Panc1 (cell line): Measurements from ENCODE around the gene CACNA1C. TPM values are rescaled to one million over a fixed set of nuclear protein-coding genes. Genes with fewer than 3 reads are reported as not detected.

Experiments used
- ATAC-seq: fragments of 200-7000 bp; cut with Tn5 transposase; 2 replicates; pipeline ENCODE4 v1.9.1; 2020; ENCODE audit warnings: mild to moderate bottlenecking, moderate library complexity
- BruUV-seq: library from RNA; stranded (reverse); fragments of 400-500 nt; replicated peaks from 2 replicates; lab custom pipeline; 2021; lab: Mats Ljungman, UMichigan
- CTCF ChIA-PET: fragments of 300-600 bp; sonication (Branson Sonifier 250); formaldehyde crosslinking; loops from one replicate; lab custom pipeline; 2022; ENCODE audit warnings: antibody characterized with exemption; lab: Charles Lee
- POLR2A ChIA-PET: fragments of 300-600 bp; sonication (Branson Sonifier 250); formaldehyde crosslinking; loops from one replicate; lab custom pipeline; 2022; ENCODE audit warnings: antibody characterized with exemption; lab: Charles Lee
- DNase-seq: peaks from one replicate; pipeline ENCODE4 v3.0.0-alpha.2; 2010; ENCODE audit warnings: low read depth, low spot score
- H3K27ac ChIP-seq: 2 replicates; pipeline ENCODE4 v1.5.1; 2011; ENCODE audit warnings: mild to moderate bottlenecking, low read length, inconsistent platforms
- H3K27me3 ChIP-seq: fragments of 200-500 bp; sonication (Bioruptor generic); 2 replicates; pipeline ENCODE4 v1.6.0; 2014; ENCODE audit warnings: low read length, inconsistent platforms; ENCODE audit not compliant: control insufficient read depth, insufficient read depth
- H3K36me3 ChIP-seq: fragments of 200-500 bp; sonication (Bioruptor generic); 2 replicates; pipeline ENCODE4 v1.5.1; 2014; ENCODE audit warnings: inconsistent platforms, mild to moderate bottlenecking, low read length, moderate library complexity; ENCODE audit not compliant: control insufficient read depth, insufficient read depth
- H3K4me1 ChIP-seq: 2 replicates; pipeline ENCODE4 v1.5.1; 2011; ENCODE audit warnings: inconsistent platforms, mild to moderate bottlenecking, low read length, moderate library complexity; ENCODE audit not compliant: control insufficient read depth, insufficient read depth
- H3K4me3 ChIP-seq, 2 experiments: 2 replicates each; pipeline ENCODE4 v1.5.1; 2011 to 2012; ENCODE audit warnings: low read depth in 2 of 2, low read length in 2 of 2, mild to moderate bottlenecking in 2 of 2, inconsistent platforms in 1 of 2, moderate library complexity in 1 of 2
- H3K9me3 ChIP-seq: fragments of 200-500 bp; sonication (Bioruptor generic); 2 replicates; pipeline ENCODE4 v1.5.1; 2014; ENCODE audit warnings: low read depth, mild to moderate bottlenecking, inconsistent platforms, low read length, moderate library complexity; ENCODE audit not compliant: control insufficient read depth, insufficient read depth
- POLR2AphosphoS5 ChIP-seq: IDR thresholded peaks from 2 replicates; pipeline ENCODE4 v1.6.1; 2012; ENCODE audit warnings: mild to moderate bottlenecking, low read depth, low read length, moderate library complexity
- SIN3A ChIP-seq: IDR thresholded peaks from 2 replicates; pipeline ENCODE4 v1.6.1; 2012; ENCODE audit warnings: low read depth, mild to moderate bottlenecking, low read length, moderate library complexity, borderline replicate concordance; ENCODE audit not compliant: insufficient read depth
- TCF7L2 ChIP-seq: IDR thresholded peaks from 2 replicates; pipeline ENCODE4 v1.6.1; 2011; ENCODE audit warnings: mild to moderate bottlenecking, low read depth, low read length, inconsistent platforms
- in situ Hi-C: cut with HindIII; loops from 2 replicates; pipeline ENCODE4 v1.10.0; 2016; ENCODE audit warnings: low sequenced_read_pairs, low pct_unique_long_range_greater_than_20kb
- intact Hi-C: fragments of 100-400 bp; cut with micrococcal nuclease; formaldehyde crosslinking; loops from one replicate; pipeline ENCODE4 v1.10.0; 2022; ENCODE audit not compliant: unreplicated experiment
- total RNA-seq: library from RNA; stranded (reverse); gene quantifications from one replicate; pipeline ENCODE4 v1.2.1, GENCODE V29; 2021; ENCODE audit not compliant: unreplicated experiment
- TF ChIP-seq, protein P1 (sequence below), 2 experiments: IDR thresholded peaks; 2 replicates each; pipeline ENCODE4 v1.6.1; 2011 to 2012; ENCODE audit warnings: low read depth in 2 of 2, control low read depth in 1 of 2, low read length in 1 of 2, mild to moderate bottlenecking in 1 of 2, moderate library complexity in 1 of 2; ENCODE audit not compliant: insufficient read depth in 1 of 2
- TF ChIP-seq, protein P2 (sequence below): fragments of 450-650 bp; IDR thresholded peaks from 2 replicates; pipeline ENCODE4 v1.5.1; 2017; ENCODE audit warnings: mild to moderate bottlenecking

The CACNA1C gene
- total RNA-seq, 1 experiment from 2014 or later: 0.03 TPM

DNA sequence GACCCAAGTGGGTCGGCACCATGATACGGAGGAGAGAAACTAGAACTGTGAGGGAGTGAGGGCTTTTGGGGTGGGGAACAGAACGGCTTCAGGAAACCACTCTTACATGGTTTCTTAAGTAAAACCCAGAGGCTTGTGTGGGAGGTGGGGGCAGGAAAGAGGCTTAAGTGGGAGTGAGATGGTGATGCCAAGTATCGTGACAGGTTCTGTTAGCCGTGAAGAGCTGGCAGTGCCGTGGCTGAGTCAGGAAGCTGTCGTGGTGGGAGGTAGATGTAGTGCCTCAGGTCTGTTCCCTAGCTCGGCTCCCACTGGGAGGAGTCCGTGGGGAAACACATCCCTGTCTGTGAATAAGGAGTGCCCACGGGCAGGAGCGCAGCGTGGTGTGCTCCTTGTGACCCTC is 556.2 kb downstream of the CACNA1C start:
- intact Hi-C loops: no loop called here
- no peaks in the 10 kb centered on the region for H3K9me3 ChIP-seq
- no peaks in the 10 kb centered on the region for H3K36me3 ChIP-seq
- H3K27me3 ChIP-seq: no peaks in the 10 kb centered on the region
- H3K4me1 ChIP-seq: no peaks in the 10 kb centered on the region
- CTCF ChIA-PET: no interaction called here
- H3K4me3 ChIP-seq: no peak overlapping the region
- in situ Hi-C loops: no loop called here
- DNase-seq (no peak), ATAC-seq (no peak)
- H3K27ac ChIP-seq: no peak overlapping the region
- POLR2A ChIA-PET: no interaction called here
- TF ChIP-seq, protein P1, sequence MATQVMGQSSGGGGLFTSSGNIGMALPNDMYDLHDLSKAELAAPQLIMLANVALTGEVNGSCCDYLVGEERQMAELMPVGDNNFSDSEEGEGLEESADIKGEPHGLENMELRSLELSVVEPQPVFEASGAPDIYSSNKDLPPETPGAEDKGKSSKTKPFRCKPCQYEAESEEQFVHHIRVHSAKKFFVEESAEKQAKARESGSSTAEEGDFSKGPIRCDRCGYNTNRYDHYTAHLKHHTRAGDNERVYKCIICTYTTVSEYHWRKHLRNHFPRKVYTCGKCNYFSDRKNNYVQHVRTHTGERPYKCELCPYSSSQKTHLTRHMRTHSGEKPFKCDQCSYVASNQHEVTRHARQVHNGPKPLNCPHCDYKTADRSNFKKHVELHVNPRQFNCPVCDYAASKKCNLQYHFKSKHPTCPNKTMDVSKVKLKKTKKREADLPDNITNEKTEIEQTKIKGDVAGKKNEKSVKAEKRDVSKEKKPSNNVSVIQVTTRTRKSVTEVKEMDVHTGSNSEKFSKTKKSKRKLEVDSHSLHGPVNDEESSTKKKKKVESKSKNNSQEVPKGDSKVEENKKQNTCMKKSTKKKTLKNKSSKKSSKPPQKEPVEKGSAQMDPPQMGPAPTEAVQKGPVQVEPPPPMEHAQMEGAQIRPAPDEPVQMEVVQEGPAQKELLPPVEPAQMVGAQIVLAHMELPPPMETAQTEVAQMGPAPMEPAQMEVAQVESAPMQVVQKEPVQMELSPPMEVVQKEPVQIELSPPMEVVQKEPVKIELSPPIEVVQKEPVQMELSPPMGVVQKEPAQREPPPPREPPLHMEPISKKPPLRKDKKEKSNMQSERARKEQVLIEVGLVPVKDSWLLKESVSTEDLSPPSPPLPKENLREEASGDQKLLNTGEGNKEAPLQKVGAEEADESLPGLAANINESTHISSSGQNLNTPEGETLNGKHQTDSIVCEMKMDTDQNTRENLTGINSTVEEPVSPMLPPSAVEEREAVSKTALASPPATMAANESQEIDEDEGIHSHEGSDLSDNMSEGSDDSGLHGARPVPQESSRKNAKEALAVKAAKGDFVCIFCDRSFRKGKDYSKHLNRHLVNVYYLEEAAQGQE (IDR thresholded peaks at IDR 0.05; ENCODE audit: insufficient read depth in 1 of 2, low read depth in 2 of 2, low read length in 1 of 2): no peak
- TF ChIP-seq POLR2AphosphoS5: no peak
- TF ChIP-seq, protein P2, sequence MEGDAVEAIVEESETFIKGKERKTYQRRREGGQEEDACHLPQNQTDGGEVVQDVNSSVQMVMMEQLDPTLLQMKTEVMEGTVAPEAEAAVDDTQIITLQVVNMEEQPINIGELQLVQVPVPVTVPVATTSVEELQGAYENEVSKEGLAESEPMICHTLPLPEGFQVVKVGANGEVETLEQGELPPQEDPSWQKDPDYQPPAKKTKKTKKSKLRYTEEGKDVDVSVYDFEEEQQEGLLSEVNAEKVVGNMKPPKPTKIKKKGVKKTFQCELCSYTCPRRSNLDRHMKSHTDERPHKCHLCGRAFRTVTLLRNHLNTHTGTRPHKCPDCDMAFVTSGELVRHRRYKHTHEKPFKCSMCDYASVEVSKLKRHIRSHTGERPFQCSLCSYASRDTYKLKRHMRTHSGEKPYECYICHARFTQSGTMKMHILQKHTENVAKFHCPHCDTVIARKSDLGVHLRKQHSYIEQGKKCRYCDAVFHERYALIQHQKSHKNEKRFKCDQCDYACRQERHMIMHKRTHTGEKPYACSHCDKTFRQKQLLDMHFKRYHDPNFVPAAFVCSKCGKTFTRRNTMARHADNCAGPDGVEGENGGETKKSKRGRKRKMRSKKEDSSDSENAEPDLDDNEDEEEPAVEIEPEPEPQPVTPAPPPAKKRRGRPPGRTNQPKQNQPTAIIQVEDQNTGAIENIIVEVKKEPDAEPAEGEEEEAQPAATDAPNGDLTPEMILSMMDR: no peak
- BruUV-seq: no TSS peak

DNA sequence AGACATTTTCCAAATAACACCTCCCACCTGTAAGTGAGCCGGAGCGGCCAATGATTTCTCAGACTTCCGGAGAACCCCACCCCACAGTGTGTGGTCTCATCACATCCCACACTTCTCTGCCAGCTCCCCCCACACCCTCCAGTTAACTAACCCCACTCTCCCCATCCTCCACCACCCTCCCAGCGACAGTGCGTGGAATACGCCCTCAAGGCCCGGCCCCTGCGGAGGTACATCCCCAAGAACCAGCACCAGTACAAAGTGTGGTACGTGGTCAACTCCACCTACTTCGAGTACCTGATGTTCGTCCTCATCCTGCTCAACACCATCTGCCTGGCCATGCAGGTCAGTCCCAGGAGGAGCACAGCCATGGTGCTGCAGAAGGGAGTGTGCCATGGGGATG is 557.6 kb downstream of the CACNA1C start:
- Histone ChIP-seq H3K9me3 (no peaks in the 10 kb centered on the region), H3K27ac (no peak overlapping the region), H3K4me1 (no peaks in the 10 kb centered on the region), H3K36me3 (no peaks in the 10 kb centered on the region), H3K27me3 (no peaks in the 10 kb centered on the region), H3K4me3 (no peak overlapping the region)
- BruUV-seq: no TSS peak
- DNase-seq (no peak), ATAC-seq (no peak)
- in situ Hi-C loops (no loop called here), intact Hi-C loops (no loop called here)
- CTCF ChIA-PET: no interaction called here
- POLR2A ChIA-PET: no interaction called here
- no peak for TF ChIP-seq TCF7L2
- TF ChIP-seq, protein P1 (IDR thresholded peaks at IDR 0.05; ENCODE audit: insufficient read depth in 1 of 2, low read depth in 2 of 2, low read length in 1 of 2): no peak
- no peak for TF ChIP-seq SIN3A
- TF ChIP-seq, protein P2: no peak
- TF ChIP-seq POLR2AphosphoS5: no peak
